K562 (cell line): Measurements from ENCODE around the gene SCT. TPM values are rescaled to one million over a fixed set of nuclear protein-coding genes. Genes with fewer than 3 reads are reported as not detected.

Experiments used
- ATAC-seq: fragments of 200-7000 bp; cut with Tn5 transposase; 3 replicates; pipeline ENCODE4 v1.9.1; 2020; ENCODE audit warnings: moderate library complexity
- BruUV-seq: library from RNA; stranded (reverse); fragments of 400-500 nt; replicated peaks from 2 replicates; lab custom pipeline; 2021; lab: Mats Ljungman, UMichigan
- CTCF ChIA-PET: fragments of 300-600 bp; formaldehyde crosslinking; extraction: SDS; loops from one replicate; lab custom pipeline; 2021; ENCODE audit warnings: low intra/inter-chr PET ratio; lab: Yijun Ruan, JAX
- POLR2A ChIA-PET: fragments of 300-600, 350-650 bp; sonication (Branson Sonifier 250); formaldehyde crosslinking; extraction: SDS; loops from one replicate; lab custom pipeline; 2021; ENCODE audit warnings: antibody characterized with exemption, inconsistent platforms; lab: Yijun Ruan, JAX
- DNase-seq, 4 experiments: peaks; one replicate each; pipeline versions ENCODE4 v3.0.0 to v3.0.0-alpha.2; 2011 to 2018; ENCODE audit warnings: low spot score in 3 of 4, mixed read lengths in 3 of 4; ENCODE audit errors: extremely low read depth in 1 of 4
- FAIRE-seq: peaks from 2 replicates; lab custom pipeline; 2011; peaks lifted over from hg19 to GRCh38; lab: Jason Lieb, UNC
- H2AFZ ChIP-seq: 2 replicates; pipeline ENCODE4 v1.6.0; 2011; ENCODE audit warnings: low read depth, low read length, control low read depth, inconsistent platforms
- H3K27ac ChIP-seq: fragments of 200-600 bp; 3 replicates; pipeline ENCODE4 v1.8.0; 2011; ENCODE audit warnings: low read depth, mild to moderate bottlenecking, control low read depth, inconsistent platforms, low read length, moderate library complexity, mixed read lengths; ENCODE audit errors: extremely low read depth
- H3K27me3 ChIP-seq, 2 experiments: fragments of 300-600 bp in 1 of 2; 2 replicates in 1 of 2; 3 replicates in 1 of 2; pipeline versions ENCODE4 v1.6.0 to v1.8.0; 2011; ENCODE audit warnings: inconsistent platforms in 2 of 2, low read length in 2 of 2, mild to moderate bottlenecking in 1 of 2, mixed read lengths in 1 of 2, moderate library complexity in 1 of 2; ENCODE audit not compliant: control insufficient read depth in 2 of 2, insufficient read depth in 2 of 2
- H3K36me3 ChIP-seq: fragments of 300-600 bp; 3 replicates; pipeline ENCODE4 v1.8.0; 2011; ENCODE audit warnings: mild to moderate bottlenecking, low read length, inconsistent platforms; ENCODE audit not compliant: control insufficient read depth, insufficient read depth
- H3K4me1 ChIP-seq, 2 experiments: fragments of 200-600 bp in 1 of 2; replicated peaks in 1 of 2; 2 replicates in 1 of 2; 3 replicates in 1 of 2; pipeline versions ENCODE4 v1.5.1 to v1.8.0; 2011; ENCODE audit warnings: inconsistent platforms in 2 of 2, low read length in 2 of 2, mild to moderate bottlenecking in 1 of 2, mixed read lengths in 1 of 2, moderate library complexity in 1 of 2; ENCODE audit not compliant: control insufficient read depth in 2 of 2, insufficient read depth in 2 of 2
- H3K4me2 ChIP-seq: 2 replicates; pipeline ENCODE4 v1.6.1; 2011; ENCODE audit warnings: low read length, control low read depth, inconsistent platforms, mixed read lengths; ENCODE audit not compliant: insufficient read depth
- H3K4me3 ChIP-seq: fragments of 200-600 bp; sonication (generic), shearing (Covaris generic); 2 replicates; pipeline ENCODE4 v1.5.1; 2016; ENCODE audit warnings: control low read depth, inconsistent platforms
- H3K79me2 ChIP-seq: fragments of 200-600 bp; 3 replicates; pipeline ENCODE4 v1.8.0; 2011; ENCODE audit warnings: low read length, inconsistent platforms; ENCODE audit not compliant: control insufficient read depth, insufficient read depth
- H3K9ac ChIP-seq, 2 experiments: 2 replicates each; pipeline versions ENCODE4 v1.6.0 to v1.6.1; 2011; ENCODE audit warnings: low read depth in 2 of 2, low read length in 2 of 2, control low read depth in 1 of 2, inconsistent platforms in 1 of 2, mild to moderate bottlenecking in 1 of 2, mixed read lengths in 1 of 2; ENCODE audit not compliant: insufficient read depth in 1 of 2
- H3K9me1 ChIP-seq: one replicate; pipeline ENCODE4 v1.6.0; 2011; ENCODE audit warnings: inconsistent platforms, mild to moderate bottlenecking, low read length, moderate library complexity; ENCODE audit not compliant: control insufficient read depth, insufficient read depth
- H3K9me3 ChIP-seq: replicated peaks from 2 replicates; pipeline ENCODE4 v1.5.1; 2011; ENCODE audit warnings: low read depth, low read length, inconsistent platforms; ENCODE audit not compliant: control insufficient read depth, insufficient read depth
- H4K20me1 ChIP-seq: replicated peaks from 2 replicates; pipeline ENCODE4 v1.6.1; 2011; ENCODE audit warnings: low read length, inconsistent platforms, mixed read lengths; ENCODE audit not compliant: control insufficient read depth, insufficient read depth
- GABPB1 ChIP-seq: sonication (generic); formaldehyde crosslinking; IDR thresholded peaks from 2 replicates; pipeline ENCODE4 v1.8.0; 2022; ENCODE audit warnings: mild to moderate bottlenecking, missing genetic modification reagents
- PHTF2 ChIP-seq: fragments of 250-450 bp; sonication (Bioruptor Pico); IDR thresholded peaks from 2 replicates; pipeline ENCODE4 v1.5.0; 2021; ENCODE audit warnings: mild to moderate bottlenecking
- POLR2G ChIP-seq: fragments of 200-400 bp; formaldehyde crosslinking; IDR thresholded peaks from 2 replicates; pipeline ENCODE4 v1.6.1; 2017; ENCODE audit warnings: low read depth, mild to moderate bottlenecking, antibody characterized with exemption, low read length, moderate library complexity
- RBM22 ChIP-seq: fragments of 200-400 bp; formaldehyde crosslinking; IDR thresholded peaks from 2 replicates; pipeline ENCODE4 v1.6.1; 2018; ENCODE audit warnings: low read length, low read depth; ENCODE audit not compliant: poor library complexity, severe bottlenecking
- ZBTB33 ChIP-seq: sonication (generic); formaldehyde crosslinking; IDR thresholded peaks from 2 replicates; pipeline ENCODE4 v1.8.1; 2023; ENCODE audit warnings: mild to moderate bottlenecking, missing genetic modification reagents
- WGBS: fragments of 100-300 bp; shearing (Covaris generic); methylation state at CpG from one replicate; pipeline ENCODE4 v1.1.6; 2016; ENCODE audit warnings: low coverage, mixed read lengths; ENCODE audit not compliant: insufficient coverage; ENCODE audit errors: missing lambda C conversion rate; 5-methylcytosine and 5-hydroxymethylcytosine counted together
- in situ Hi-C: fragments of 300-500 bp; cut with MboI; formaldehyde crosslinking; loops from 4 replicates; pipeline ENCODE4 v1.15.0; 2018; ENCODE audit warnings: inconsistent platforms, mixed read lengths
- intact Hi-C: fragments of 100-400 bp; cut with micrococcal nuclease; formaldehyde crosslinking; loops from 2 replicates; pipeline ENCODE4 v1.14.2; 2022
- polyA plus RNA-seq, 8 experiments: library from polyadenylated mRNA; depleted of rRNA in 4 of 8; stranded (reverse) in 5 of 8; unstranded in 3 of 8; fragments of >200 nt; fragmentation: Nextera tagmentation in 2 of 8; fragmentation: Illumina TruSeq in 1 of 8; extraction: Ambion mirVana in 2 of 8; extraction: Trizol in 1 of 8; gene quantifications; 2 replicates each; pipeline versions ENCODE4 v1.2.1 to v1.2.3, GENCODE V29; 2011 to 2014; ENCODE audit warnings: inconsistent platforms in 1 of 8, missing spikeins in 1 of 8
- total RNA-seq, 7 experiments: library from RNA; depleted of rRNA in 6 of 7; stranded (reverse); fragments of >200 nt in 6 of 7; fragmentation: Illumina TruSeq in 2 of 7; extraction: Trizol in 2 of 7; gene quantifications; 2 replicates each; pipeline versions ENCODE4 v1.2.1 to v1.2.3, GENCODE V29; 2011 to 2021; ENCODE audit warnings: low replicate concordance in 1 of 7

Gene SCT
- total and polyA plus RNA-seq, 9 of the 15 experiments (the other 6 are each of a cell fraction or from before 2014, with no cell fraction given): not detected

GRCh38 chr11:640021-640706, 13.2 kb upstream of the SCT start:
- H3K36me3 ChIP-seq: peaks cover 58% of the 10 kb centered on the region; the same call in 2 of the 3 replicates
- FAIRE-seq: no peak
- peaks cover 2% of the 10 kb centered on the region; the same call in 1 of the 2 replicates for H3K9me3 ChIP-seq
- no peak overlapping the region for H3K4me3 ChIP-seq
- no peak for ATAC-seq
- no peaks in the 10 kb centered on the region for H4K20me1 ChIP-seq
- H3K9me1 ChIP-seq: no peaks in the 10 kb centered on the region
- in situ Hi-C loops (no loop called here), intact Hi-C loops (no loop called here)
- CTCF ChIA-PET: no interaction called here
- H3K4me1 ChIP-seq: peaks cover 0 to 36% of the 10 kb centered on the region in 2 experiments; a peak in 2 of 5 replicates
- H2AFZ ChIP-seq: no peak overlapping the region
- no peak overlapping the region for H3K4me2 ChIP-seq
- over 99% methylated on average over 21 of the region's 69 CpGs for WGBS
- no peaks in the 10 kb centered on the region for H3K27me3 ChIP-seq
- no peak overlapping the region for H3K27ac ChIP-seq
- POLR2A ChIA-PET: no interaction called here
- TF ChIP-seq PHTF2 (no peak), RBM22 (peak; percentile 86), POLR2G (peak; percentile 40; the same call in 1 of the 2 replicates)
- H3K9ac ChIP-seq: no peak overlapping the region
- peaks cover 2% of the 10 kb centered on the region; the same call in 1 of the 3 replicates for H3K79me2 ChIP-seq
- DNase-seq: no peak
- no TSS peak for BruUV-seq

DNA sequence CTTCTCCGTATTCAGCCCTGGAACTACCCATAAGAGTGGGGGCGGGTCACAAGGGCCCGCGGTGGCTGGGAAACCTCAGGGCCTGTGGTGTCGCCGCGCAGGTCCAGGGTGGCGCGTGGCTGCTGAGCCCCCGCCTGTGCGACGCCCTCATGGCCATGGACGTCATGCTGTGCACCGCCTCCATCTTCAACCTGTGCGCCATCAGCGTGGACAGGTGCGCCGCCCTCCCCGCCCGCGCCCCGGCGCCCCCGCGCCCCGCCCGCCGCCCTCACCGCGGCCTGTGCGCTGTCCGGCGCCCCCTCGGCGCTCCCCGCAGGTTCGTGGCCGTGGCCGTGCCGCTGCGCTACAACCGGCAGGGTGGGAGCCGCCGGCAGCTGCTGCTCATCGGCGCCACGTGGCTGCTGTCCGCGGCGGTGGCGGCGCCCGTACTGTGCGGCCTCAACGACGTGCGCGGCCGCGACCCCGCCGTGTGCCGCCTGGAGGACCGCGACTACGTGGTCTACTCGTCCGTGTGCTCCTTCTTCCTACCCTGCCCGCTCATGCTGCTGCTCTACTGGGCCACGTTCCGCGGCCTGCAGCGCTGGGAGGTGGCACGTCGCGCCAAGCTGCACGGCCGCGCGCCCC, 12.5 kb upstream of the SCT start:
- in situ Hi-C loops: no loop called here
- no TSS peak for BruUV-seq
- CTCF ChIA-PET: no interaction called here
- 98% methylated on average over 12 of the region's 80 CpGs for WGBS
- Histone ChIP-seq H4K20me1 (no peaks in the 10 kb centered on the region), H3K9ac (no peak overlapping the region), H3K4me2 (no peak overlapping the region)
- no peak for ATAC-seq
- intact Hi-C loops: no loop called here
- no peak for TF ChIP-seq GABPB1
- TF ChIP-seq ZBTB33 (CRISPR knock-in tag): peak; percentile 86; the same call in 1 of the 2 replicates
- peak; percentile 68 for TF ChIP-seq POLR2G
- TF ChIP-seq, all 486 proteins: peak for 2
- no peak overlapping the region for H3K4me3 ChIP-seq
- FAIRE-seq (no peak), DNase-seq (no peak)
- H3K27ac ChIP-seq: no peak overlapping the region
- POLR2A ChIA-PET: no interaction called here
- H3K9me1 ChIP-seq: no peaks in the 10 kb centered on the region
- H3K9me3 ChIP-seq: peaks cover 2% of the 10 kb centered on the region; the same call in 1 of the 2 replicates
- H3K4me1 ChIP-seq: peaks cover 0 to 34% of the 10 kb centered on the region in 2 experiments; a peak in 2 of 5 replicates
- peaks cover 2% of the 10 kb centered on the region; the same call in 1 of the 3 replicates for H3K79me2 ChIP-seq
- no peak overlapping the region for H2AFZ ChIP-seq
- H3K36me3 ChIP-seq: peaks cover 55% of the 10 kb centered on the region; the same call in 2 of the 3 replicates
- no peaks in the 10 kb centered on the region for H3K27me3 ChIP-seq
